GM19455 (cell line): ENCODE results near the gene EPHA5.

Experiments used
- ATAC-seq: cut with Tn5 transposase; IDR thresholded peaks from one replicate; pipeline ENCODE4 v1.9.1; 2021; ENCODE audit not compliant: unreplicated experiment

The EPHA5 gene

GRCh38 chr4:65635051-65635821 is 35.1 kb downstream of the EPHA5 start:
- no peak for ATAC-seq

GRCh38 chr4:65624651-65625050 is 45.6 kb downstream of the EPHA5 start:
- no peak for ATAC-seq

GRCh38 chr4:65623506-65623905 is 46.8 kb downstream of the EPHA5 start:
- ATAC-seq: no peak

- no peak for ATAC-seq
Measured at GRCh38 chr4:65617416-65617815, 52.9 kb downstream of the EPHA5 start.

- ATAC-seq: no peak
Measured at GRCh38 chr4:65604515-65604914, 65.8 kb downstream of the EPHA5 start.

- ATAC-seq: no peak
Measured at GRCh38 chr4:65600656-65601055, 69.6 kb downstream of the EPHA5 start.

GRCh38 chr4:65599340-65599739 is 70.9 kb downstream of the EPHA5 start:
- no peak for ATAC-seq

- no peak for ATAC-seq
Measured at GRCh38 chr4:65597697-65598096, 72.6 kb downstream of the EPHA5 start.

- no peak for ATAC-seq
Measured at GRCh38 chr4:65592089-65592488, 78.2 kb downstream of the EPHA5 start.

GRCh38 chr4:65589921-65590320 is 80.4 kb downstream of the EPHA5 start:
- no peak for ATAC-seq

- no peak for ATAC-seq
Measured at GRCh38 chr4:65589331-65589730, 81.0 kb downstream of the EPHA5 start.

GRCh38 chr4:65580551-65580950 is 89.7 kb downstream of the EPHA5 start:
- ATAC-seq: no peak

- no peak for ATAC-seq
Measured at GRCh38 chr4:65566473-65566872, 103.8 kb downstream of the EPHA5 start.

GRCh38 chr4:65561164-65561563 is 109.1 kb downstream of the EPHA5 start:
- ATAC-seq: no peak

GRCh38 chr4:65559270-65559669 is 111.0 kb downstream of the EPHA5 start:
- ATAC-seq: no peak

- no peak for ATAC-seq
Measured at GRCh38 chr4:65552057-65552456, 118.2 kb downstream of the EPHA5 start.

- no peak for ATAC-seq
Measured at GRCh38 chr4:65550500-65550899, 119.8 kb downstream of the EPHA5 start.

GRCh38 chr4:65546882-65547416 is 123.3 kb downstream of the EPHA5 start:
- no peak for ATAC-seq

GRCh38 chr4:65538571-65538970 is 131.7 kb downstream of the EPHA5 start:
- no peak for ATAC-seq

- no peak for ATAC-seq
Measured at GRCh38 chr4:65535113-65535512, 135.2 kb downstream of the EPHA5 start.

- no peak for ATAC-seq
Measured at GRCh38 chr4:65521666-65522065, 148.6 kb downstream of the EPHA5 start.

GRCh38 chr4:65515646-65516045 is 154.6 kb downstream of the EPHA5 start:
- ATAC-seq: no peak

- ATAC-seq: no peak
Measured at GRCh38 chr4:65510976-65511375, 159.3 kb downstream of the EPHA5 start.
